Measurements from ENCODE around the gene PLS1. TPM values are rescaled to one million over a fixed set of nuclear protein-coding genes. Genes with fewer than 3 reads are reported as not detected.

The PLS1 gene
- polyA plus RNA-seq, 1 of the 3 experiments (the other 2 are of a cell fraction) = 2.9 TPM

GRCh38 chr3:142724682-142725356 lies 128.6 kb downstream of the PLS1 start:
- no peaks in the 10 kb centered on the region for H4K20me1 ChIP-seq (ENCODE audit: insufficient read depth)
- no peaks in the 10 kb centered on the region for H3F3A ChIP-seq (replicated peaks; ENCODE audit: insufficient read depth)
- H3K9ac ChIP-seq = peak overlapping the region; percentile 81
- ChIA-PET POLR2A (interaction anchor here (0.6 kb wide), 1 partner anchor 146 kb away, joined by 4 read pairs; the partner anchor contains the start of gene ATR), CTCF (interaction anchor here (1.3 to 3.2 kb wide), 2 partner anchors 19 to 144 kb away, joined by 3 to 12 read pairs; no protein-coding TSS in a partner anchor)
- peak overlapping the region; percentile 84 for H3K4me2 ChIP-seq
- DNase-seq = peak; percentile 71
- H3K9me3 ChIP-seq = no peaks in the 10 kb centered on the region
- peaks cover 48% of the 10 kb centered on the region for H3K79me2 ChIP-seq (ENCODE audit: insufficient read depth)
- H2AFZ ChIP-seq (ENCODE audit: low read depth) = peak overlapping the region; percentile 53
- H3K27ac ChIP-seq (ENCODE audit: low read depth in 2 of 2, low read length in 1 of 2) = peak overlapping the region; percentile 74 to 94
- peaks cover 5 to 8% of the 10 kb centered on the region in 2 experiments for H3K36me3 ChIP-seq (replicated peaks in 1 of 2; ENCODE audit: control insufficient read depth in 1 of 2, insufficient read depth in 2 of 2, low read length in 1 of 2)
- peaks cover 0 to 2% of the 10 kb centered on the region in 2 experiments; a peak in 1 of 4 replicates for H3K4me1 ChIP-seq (ENCODE audit: control insufficient read depth in 1 of 2, insufficient read depth in 2 of 2, low read depth in 1 of 2, low read length in 1 of 2)
- TF ChIP-seq TCF12 (IDR thresholded peaks at IDR 0.05) (no peak), FOXJ3 (CRISPR knock-in tag; IDR thresholded peaks at IDR 0.05) (no peak), CTCF (IDR thresholded peaks at IDR 0.05) (peak; percentile 39), CHD2 (IDR thresholded peaks at IDR 0.05; ENCODE audit: low read length, partially characterized antibody) (peak; percentile 22)
- no peaks in the 10 kb centered on the region for H3K9me2 ChIP-seq
- peak overlapping the region; percentile 96 to 99 for H3K4me3 ChIP-seq (ENCODE audit: low read depth in 2 of 2, low read length in 1 of 2)
- WGBS (ENCODE audit: low lambda C conversion rate) = 2% methylated on average over 28 of the region's 35 CpGs
- no peaks in the 10 kb centered on the region for H3K27me3 ChIP-seq (ENCODE audit: insufficient read depth)

GRCh38 chr3:142725357-142725739 lies 129.2 kb downstream of the PLS1 start:
- peak overlapping the region; percentile 53; the same call in 1 of the 2 replicates for H2AFZ ChIP-seq (ENCODE audit: low read depth)
- CTCF ChIA-PET = interaction anchor here (1.3 to 3.2 kb wide), 2 partner anchors 19 to 144 kb away, joined by 3 to 12 read pairs; no protein-coding TSS in a partner anchor

More at GRCh38 chr3:142725357-142725739, 129.2 kb downstream of the PLS1 start:
- no peaks in the 10 kb centered on the region for H4K20me1 ChIP-seq (ENCODE audit: insufficient read depth)
- 35% methylated on average over 5 of the region's 5 CpGs for WGBS (ENCODE audit: low lambda C conversion rate)
- POLR2A ChIA-PET = interaction anchor here (0.6 kb wide), 1 partner anchor 147 kb away, joined by 4 read pairs; the partner anchor contains the start of gene ATR
- peak overlapping the region; percentile 81 for H3K9ac ChIP-seq
- H3F3A ChIP-seq (replicated peaks; ENCODE audit: insufficient read depth) = no peaks in the 10 kb centered on the region
- no peak for DNase-seq
- H3K4me3 ChIP-seq (ENCODE audit: low read depth in 2 of 2, low read length in 1 of 2) = peak overlapping the region; percentile 96 to 99
- H3K4me1 ChIP-seq (ENCODE audit: control insufficient read depth in 1 of 2, insufficient read depth in 2 of 2, low read depth in 1 of 2, low read length in 1 of 2) = peaks cover 0 to 2% of the 10 kb centered on the region in 2 experiments; a peak in 1 of 4 replicates
- H3K9me2 ChIP-seq = no peaks in the 10 kb centered on the region
- H3K79me2 ChIP-seq (ENCODE audit: insufficient read depth) = peaks cover 50% of the 10 kb centered on the region
- H3K36me3 ChIP-seq (replicated peaks in 1 of 2; ENCODE audit: control insufficient read depth in 1 of 2, insufficient read depth in 2 of 2, low read length in 1 of 2) = peaks cover 7 to 9% of the 10 kb centered on the region in 2 experiments
- H3K9me3 ChIP-seq = no peaks in the 10 kb centered on the region
- no peaks in the 10 kb centered on the region for H3K27me3 ChIP-seq (ENCODE audit: insufficient read depth)
- H3K4me2 ChIP-seq = peak overlapping the region; percentile 84
- no peak for TF ChIP-seq GATA2 (CRISPR knock-in tag; IDR thresholded peaks at IDR 0.05)
- no peak for TF ChIP-seq FOXJ3 (CRISPR knock-in tag; IDR thresholded peaks at IDR 0.05)
- TF ChIP-seq USF2 (IDR thresholded peaks at IDR 0.05; ENCODE audit: borderline replicate concordance, low read depth, low read length) = no peak
- TF ChIP-seq TEAD4 (IDR thresholded peaks at IDR 0.05; ENCODE audit: borderline replicate concordance, insufficient read depth) = no peak
- TF ChIP-seq CHD2 (IDR thresholded peaks at IDR 0.05; ENCODE audit: low read length, partially characterized antibody) = no peak
- TF ChIP-seq ELF1 (IDR thresholded peaks at IDR 0.05) = no peak
- TF ChIP-seq RXRA (IDR thresholded peaks at IDR 0.05; ENCODE audit: borderline replicate concordance, low read depth) = no peak
- no peak for TF ChIP-seq NFIC (IDR thresholded peaks at IDR 0.05; ENCODE audit: borderline replicate concordance)
- TF ChIP-seq GABPA (IDR thresholded peaks at IDR 0.05; ENCODE audit: low read depth) = no peak
- TF ChIP-seq TCF12 (IDR thresholded peaks at IDR 0.05) = no peak
- no peak for TF ChIP-seq RFX5 (IDR thresholded peaks at IDR 0.05; ENCODE audit: low read length)
- TF ChIP-seq RCOR1 (IDR thresholded peaks at IDR 0.05; ENCODE audit: low read length) = no peak
- no peak for TF ChIP-seq EZH2phosphoT487 (IDR thresholded peaks at IDR 0.05; ENCODE audit: borderline replicate concordance, low read depth)
- TF ChIP-seq IRF3 (IDR thresholded peaks at IDR 0.05; ENCODE audit: low read depth, low read length) = no peak
- no peak for TF ChIP-seq PBX3 (IDR thresholded peaks at IDR 0.05)
- TF ChIP-seq JUND (IDR thresholded peaks at IDR 0.05) = no peak
- no peak for TF ChIP-seq CTCF (IDR thresholded peaks at IDR 0.05)
- peak overlapping the region in 1 of 2 experiments; percentile 74; a peak in 3 of 4 replicates for H3K27ac ChIP-seq (ENCODE audit: low read depth in 2 of 2, low read length in 1 of 2)

All from SK-N-SH (cell line).